Activated naive CD8-positive, alpha-beta T cell treated with anti-CD3 and anti-CD28 coated beads, Interleukin-2, amount 10 ng/mL, durations not matched to agents 7 days and 5 days (primary cell): ENCODE data around the gene CUL5. TPM values are rescaled to one million over a fixed set of nuclear protein-coding genes. Genes with fewer than 3 reads are reported as not detected.
A peak's percentile ranks its signal among the peaks of the same experiment; 100 is the strongest.
"Not testable (repeated sequence)": the region's sequence is repeated elsewhere in the genome, so short reads cannot be mapped to it uniquely, and the experiment has no call there.

Source experiments
- ATAC-seq: fragments of 150-1000 bp; cut with Tn5 transposase; one replicate; pipeline ENCODE4 v1.10.0; 2021; ENCODE audit warnings: low read depth, moderate library complexity
- POLR2A ChIA-PET: fragments of 350-600 bp; sonication (Branson Sonifier 250); formaldehyde crosslinking; loops from one replicate; lab custom pipeline; 2021; ENCODE audit warnings: antibody characterized with exemption; lab: Charles Lee
- DNase-seq: peaks from one replicate; pipeline ENCODE4 v3.0.0; 2021
- H3K27ac Mint-ChIP-seq: one replicate; pipeline ENCODE4 v1.8.0; 2022; ENCODE audit warnings: mild to moderate bottlenecking, mixed read lengths
- H3K27me3 Mint-ChIP-seq: one replicate; pipeline ENCODE4 v1.8.0; 2022; ENCODE audit warnings: mild to moderate bottlenecking, moderate library complexity, mixed read lengths
- H3K36me3 Mint-ChIP-seq: one replicate; pipeline ENCODE4 v1.8.0; 2021; ENCODE audit warnings: mild to moderate bottlenecking, mixed read lengths
- H3K4me1 Mint-ChIP-seq: one replicate; pipeline ENCODE4 v1.8.0; 2021; ENCODE audit warnings: mixed read lengths
- H3K4me3 Mint-ChIP-seq: one replicate; pipeline ENCODE4 v1.8.0; 2022; ENCODE audit warnings: mild to moderate bottlenecking, moderate library complexity, mixed read lengths
- H3K9me3 Mint-ChIP-seq: one replicate; pipeline ENCODE4 v1.8.0; 2021; ENCODE audit warnings: mixed read lengths
- total RNA-seq, 2 experiments: library from RNA; stranded (reverse); gene quantifications; one replicate each; pipeline ENCODE4 v1.2.3, GENCODE V29; 2021

Gene CUL5
- total RNA-seq, 2 experiments from 2014 or later: 29.3 to 30.2 TPM

DNA sequence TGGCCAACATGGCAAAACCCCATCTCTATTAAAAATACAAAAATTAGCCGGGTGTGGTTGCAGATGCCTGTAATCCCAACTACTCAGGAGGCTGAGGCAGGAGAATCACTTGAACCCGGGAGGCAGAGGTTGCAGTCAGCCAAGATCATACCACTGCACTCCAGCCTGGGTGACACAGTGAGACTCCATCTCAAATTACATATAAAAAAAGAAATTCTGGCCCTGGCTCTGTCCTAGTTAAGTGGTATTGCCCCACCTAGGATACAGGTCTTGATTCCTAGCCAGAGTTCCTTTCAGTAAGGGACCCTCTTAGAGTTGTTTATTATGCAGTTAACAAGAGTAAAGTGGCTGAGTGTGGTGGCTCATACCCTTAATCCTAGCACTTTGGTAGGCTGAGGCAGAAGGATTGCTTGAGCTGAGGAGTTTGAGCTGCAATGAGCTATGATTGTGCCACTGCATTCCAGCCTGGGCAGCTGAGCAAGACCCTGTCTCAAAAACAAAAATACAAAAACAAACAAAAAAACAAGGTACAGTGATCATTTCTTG is 124.4 kb downstream of the CUL5 start:
- not testable (repeated sequence) for ATAC-seq, DNase-seq, H3K27ac Mint-ChIP-seq, H3K27me3 Mint-ChIP-seq, H3K4me1 Mint-ChIP-seq, H3K9me3 Mint-ChIP-seq, H3K4me3 Mint-ChIP-seq
- peaks cover 19% of the 10 kb centered on the region for H3K36me3 Mint-ChIP-seq
- POLR2A ChIA-PET: interaction anchor here (1.2 kb wide), 1 partner anchor 11 kb away, joined by 7 read pairs; the partner anchor contains the start of gene ACAT1

DNA sequence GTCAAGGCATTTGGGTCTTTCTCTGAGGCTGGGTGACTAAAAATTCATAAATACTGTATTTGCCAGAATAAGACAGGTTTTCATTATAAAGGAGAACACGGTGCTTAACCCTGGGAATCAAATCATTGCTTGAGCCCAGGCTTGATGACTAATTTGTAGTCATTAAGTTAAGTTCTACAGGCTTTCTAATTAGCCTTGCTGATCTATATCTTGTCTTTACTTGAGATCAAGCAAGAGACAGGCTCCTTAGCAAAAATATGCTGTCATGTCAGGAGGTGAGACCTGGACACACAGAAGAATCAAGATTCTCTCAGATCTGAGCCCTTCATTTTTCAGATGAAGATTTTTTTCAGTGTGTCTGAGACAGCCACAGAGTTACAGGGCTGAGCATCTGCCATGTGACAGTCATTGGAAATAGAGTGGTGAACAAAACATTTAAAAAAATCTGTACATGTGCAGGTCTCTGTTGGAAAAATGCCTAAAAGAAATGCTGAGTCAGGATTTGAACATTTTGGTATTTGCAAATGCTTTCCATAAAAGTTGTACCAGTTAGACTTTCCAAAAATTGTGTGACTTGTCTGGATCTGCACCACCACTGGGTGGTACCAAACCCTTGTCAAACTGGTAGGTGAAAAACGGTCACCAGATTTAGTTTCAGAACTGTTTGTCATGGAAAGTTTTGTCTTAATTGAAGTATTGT is 127.3 kb downstream of the CUL5 start:
- Mint-ChIP-seq H3K36me3 (peaks cover 25% of the 10 kb centered on the region), H3K27ac (peak overlapping the region; percentile 56), H3K4me3 (no peak overlapping the region), H3K27me3 (no peaks in the 10 kb centered on the region), H3K9me3 (peaks cover 1% of the 10 kb centered on the region), H3K4me1 (peaks cover 9% of the 10 kb centered on the region)
- ATAC-seq (peak; percentile 55), DNase-seq (no peak)
- POLR2A ChIA-PET: no interaction called here

DNA sequence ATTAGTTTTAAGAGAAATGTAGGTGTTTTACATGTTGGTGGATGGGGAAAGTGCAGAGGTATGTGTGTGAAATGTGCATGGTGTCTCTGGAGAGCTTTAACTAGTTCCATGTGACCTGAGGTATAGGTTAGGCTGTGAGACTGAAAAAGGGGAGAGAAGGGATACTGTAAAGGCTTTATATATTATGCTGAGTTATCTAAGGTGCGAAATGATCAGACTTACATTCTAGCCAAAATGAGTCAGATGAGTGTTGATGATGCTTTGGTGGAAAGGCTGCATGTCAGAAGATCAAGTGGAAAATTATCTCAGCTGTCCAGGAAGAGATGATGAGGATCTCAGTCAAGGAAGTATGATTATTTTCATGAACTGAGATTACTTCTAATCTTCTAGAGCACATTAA is 128.5 kb downstream of the CUL5 start:
- Mint-ChIP-seq H3K36me3 (peaks cover 29% of the 10 kb centered on the region), H3K4me3 (no peak overlapping the region)
- no peak for ATAC-seq

DNA sequence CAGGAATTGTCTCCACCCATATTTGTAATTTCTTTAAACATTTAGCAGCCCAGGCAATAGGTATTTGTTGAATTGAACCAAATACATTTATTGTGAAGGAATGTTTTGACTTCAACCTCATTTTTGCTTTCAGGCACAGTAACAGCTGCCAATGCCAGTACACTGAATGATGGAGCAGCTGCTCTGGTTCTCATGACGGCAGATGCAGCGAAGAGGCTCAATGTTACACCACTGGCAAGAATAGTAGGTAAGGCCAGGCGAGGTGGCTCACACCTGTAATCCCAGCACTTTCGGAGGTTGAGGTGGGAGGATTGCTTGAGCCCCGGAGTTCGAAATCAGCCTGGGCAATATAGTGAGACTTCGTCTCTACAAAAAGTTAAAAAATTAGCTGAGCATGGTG is 133.6 kb downstream of the CUL5 start:
- Mint-ChIP-seq H3K4me1 (peaks cover 12% of the 10 kb centered on the region), H3K9me3 (peaks cover 1% of the 10 kb centered on the region), H3K4me3 (no peak overlapping the region), H3K36me3 (peaks cover 48% of the 10 kb centered on the region), H3K27me3 (no peaks in the 10 kb centered on the region), H3K27ac (no peak overlapping the region)
- no peak for DNase-seq
- POLR2A ChIA-PET: no interaction called here
- ATAC-seq: no peak

More for the DNA sequence above, 128.5 kb downstream of the CUL5 start:
- Mint-ChIP-seq H3K27ac (no peak overlapping the region), H3K27me3 (no peaks in the 10 kb centered on the region), H3K9me3 (peaks cover 1% of the 10 kb centered on the region), H3K4me1 (peaks cover 9% of the 10 kb centered on the region)
- POLR2A ChIA-PET: interaction anchor here (1.0 kb wide), 1 partner anchor 85 kb away, joined by 3 read pairs; no protein-coding TSS in a partner anchor
- no peak for DNase-seq

DNA sequence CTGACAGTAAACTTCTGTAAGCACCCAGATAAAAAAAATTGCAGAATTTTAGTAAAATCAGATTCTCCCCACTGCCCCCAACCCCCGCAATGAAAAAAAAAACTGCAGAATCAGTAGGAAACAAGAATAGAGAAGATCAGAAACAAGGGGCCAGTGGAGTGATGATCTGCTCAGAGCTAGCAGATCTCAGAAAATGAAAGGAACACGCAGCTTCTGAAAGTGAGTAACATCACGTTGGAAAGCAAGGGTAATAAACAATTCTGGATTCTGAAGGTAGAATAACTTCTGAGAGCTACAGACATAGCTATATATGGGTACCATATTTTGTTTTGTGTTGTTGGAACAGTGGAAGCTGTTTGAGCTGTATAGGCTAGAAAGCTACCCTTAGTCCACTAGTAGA is 135.9 kb downstream of the CUL5 start:
- H3K27ac Mint-ChIP-seq: peak overlapping the region; percentile 31
- H3K4me1 Mint-ChIP-seq: peaks cover 12% of the 10 kb centered on the region
- no peak for ATAC-seq
- no peak for DNase-seq
- peaks cover 1% of the 10 kb centered on the region for H3K9me3 Mint-ChIP-seq
- peaks cover 53% of the 10 kb centered on the region for H3K36me3 Mint-ChIP-seq
- no peaks in the 10 kb centered on the region for H3K27me3 Mint-ChIP-seq
- H3K4me3 Mint-ChIP-seq: no peak overlapping the region
- POLR2A ChIA-PET: interaction anchor here (0.6 to 1.2 kb wide), 2 partner anchors 17 to 77 kb away, joined by 3 read pairs; no protein-coding TSS in a partner anchor

DNA sequence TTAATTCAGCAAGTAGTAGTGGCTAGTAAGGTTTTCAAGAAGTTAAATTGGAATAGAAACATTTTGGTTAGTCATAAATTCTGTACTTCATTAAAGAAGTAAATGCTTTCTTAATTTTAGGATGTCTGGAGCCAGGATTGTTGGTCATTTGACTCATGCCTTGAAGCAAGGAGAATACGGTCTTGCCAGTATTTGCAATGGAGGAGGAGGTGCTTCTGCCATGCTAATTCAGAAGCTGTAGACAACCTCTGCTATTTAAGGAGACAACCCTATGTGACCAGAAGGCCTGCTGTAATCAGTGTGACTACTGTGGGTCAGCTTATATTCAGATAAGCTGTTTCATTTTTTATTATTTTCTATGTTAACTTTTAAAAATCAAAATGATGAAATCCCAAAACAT is 138.5 kb downstream of the CUL5 start:
- no peak for ATAC-seq
- no peaks in the 10 kb centered on the region for H3K9me3 Mint-ChIP-seq
- POLR2A ChIA-PET: interaction anchor here (0.6 kb wide), 1 partner anchor 12 kb away, joined by 3 read pairs; no protein-coding TSS in a partner anchor
- H3K4me1 Mint-ChIP-seq: peaks cover 10% of the 10 kb centered on the region
- no peaks in the 10 kb centered on the region for H3K27me3 Mint-ChIP-seq
- peaks cover 48% of the 10 kb centered on the region for H3K36me3 Mint-ChIP-seq
- no peak for DNase-seq
- H3K4me3 Mint-ChIP-seq: no peak overlapping the region
- no peak overlapping the region for H3K27ac Mint-ChIP-seq

DNA sequence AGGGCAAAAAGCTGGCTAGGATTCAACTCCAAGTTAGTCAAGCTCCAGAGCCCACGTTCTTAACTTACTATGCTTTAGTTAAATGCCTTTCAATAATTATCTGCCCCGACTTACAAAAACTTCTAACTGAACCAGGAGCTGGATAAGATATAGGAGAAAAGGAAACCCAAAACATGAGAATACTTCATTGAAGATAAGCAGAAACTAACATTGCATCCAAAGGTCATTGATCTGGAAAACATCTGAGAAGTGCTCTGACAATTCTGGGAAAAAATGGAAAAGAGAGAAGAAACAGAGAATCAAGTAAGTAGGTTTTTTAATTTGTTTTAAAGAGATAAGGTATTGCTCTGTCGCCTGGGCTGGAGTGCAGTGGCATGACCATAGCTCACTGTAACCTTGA is 139.9 kb downstream of the CUL5 start:
- Mint-ChIP-seq H3K36me3 (peaks cover 50% of the 10 kb centered on the region), H3K27me3 (no peaks in the 10 kb centered on the region), H3K4me3 (no peak overlapping the region), H3K27ac (no peak overlapping the region), H3K9me3 (no peaks in the 10 kb centered on the region), H3K4me1 (peaks cover 10% of the 10 kb centered on the region)
- POLR2A ChIA-PET: no interaction called here
- DNase-seq (no peak), ATAC-seq (no peak)

DNA sequence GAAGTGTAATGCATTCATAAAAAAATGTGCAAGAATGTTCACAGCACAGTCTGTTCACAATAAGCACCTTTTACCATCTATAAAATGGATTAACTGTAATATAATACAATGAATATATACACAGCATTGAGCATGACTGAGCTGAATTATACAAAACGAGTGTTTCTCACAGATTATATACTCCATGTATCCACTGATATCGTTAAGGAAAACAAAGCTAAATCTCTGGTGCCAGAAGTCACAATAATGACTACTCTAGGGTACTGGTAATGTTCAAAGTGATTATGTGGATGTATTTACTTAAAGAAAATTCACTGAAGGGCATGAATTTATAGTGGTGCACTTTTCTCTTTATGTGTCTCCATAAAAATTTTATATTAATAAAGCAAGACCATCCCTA is 145.9 kb downstream of the CUL5 start:
- Mint-ChIP-seq H3K36me3 (peaks cover 17% of the 10 kb centered on the region), H3K9me3 (no peaks in the 10 kb centered on the region), H3K4me1 (no peaks in the 10 kb centered on the region), H3K27ac (no peak overlapping the region), H3K27me3 (no peaks in the 10 kb centered on the region), H3K4me3 (no peak overlapping the region)
- ATAC-seq (no peak), DNase-seq (no peak)
- POLR2A ChIA-PET: no interaction called here

Other genes with a start within 250 kb of the CUL5 start
- gene SLC35F2, start 150.1 kb upstream of the CUL5 start, total RNA-seq: 1 to 10 TPM; 4.7 to 5.3 TPM
- gene RAB39A, start 80.5 kb upstream of the CUL5 start, total RNA-seq: under 1 TPM in 1 of 2 experiments, not detected in 1; 0.43 TPM
- gene ACAT1, start 112.7 kb downstream of the CUL5 start, total RNA-seq: 10 to 100 TPM; 41.5 to 42.2 TPM
- gene NPAT, start 213.7 kb downstream of the CUL5 start, total RNA-seq: 10 to 100 TPM; 57.6 to 58.0 TPM
- gene ATM, start 214.2 kb downstream of the CUL5 start, total RNA-seq: 100 to 1,000 TPM; 287 to 333 TPM